ENCODE data around the gene CDH5. TPM values are rescaled to one million over a fixed set of nuclear protein-coding genes. Genes with fewer than 3 reads are reported as not detected.

CDH5 gene
- total and polyA plus RNA-seq, 2 donors = 7.5 to 12.0 TPM

DNA sequence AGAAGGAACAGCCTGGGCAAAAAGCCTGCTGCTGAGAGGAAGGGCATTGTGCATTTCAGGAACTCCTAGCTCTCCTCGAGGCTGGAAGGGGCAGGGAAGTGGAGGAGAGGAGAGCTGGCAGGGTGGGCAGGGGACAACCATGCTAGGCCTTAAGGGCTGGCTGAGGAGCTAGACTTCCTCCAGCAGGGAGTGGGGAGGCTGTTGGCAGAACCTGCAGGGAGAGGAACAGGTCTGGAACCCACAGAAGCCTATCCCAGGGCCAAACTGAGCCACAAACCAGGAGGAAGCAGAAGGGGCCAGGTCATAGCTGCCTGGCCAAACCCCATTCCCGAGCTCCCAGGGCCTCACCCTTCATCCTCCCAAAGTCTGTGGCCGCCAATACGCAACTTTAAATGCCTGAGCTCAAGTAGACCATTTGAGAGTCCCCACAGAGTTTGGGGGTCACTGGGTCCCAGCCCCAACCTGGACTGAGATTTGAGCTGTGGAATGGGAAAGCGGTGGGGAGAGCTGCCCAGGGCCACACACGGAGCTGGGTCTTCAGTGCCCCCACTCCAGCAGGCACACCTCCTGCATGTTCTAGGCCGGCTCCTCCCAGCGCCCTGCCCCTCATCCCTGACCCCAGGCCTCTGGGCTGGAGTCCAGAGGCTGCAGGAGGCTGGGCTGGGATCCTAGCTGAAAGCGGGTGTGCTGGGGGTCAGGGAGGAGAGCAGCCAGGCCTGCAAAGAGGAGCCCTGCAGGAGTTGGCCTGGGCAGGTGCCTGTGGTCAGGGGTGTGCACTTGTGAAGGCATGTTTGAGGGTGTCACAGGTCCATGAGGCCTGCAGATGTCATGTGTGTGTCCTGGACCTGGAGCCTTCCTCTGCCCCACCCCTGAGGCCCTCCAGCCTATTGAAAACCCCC lies 4.5 kb downstream of the CDH5 start:
- no peak overlapping the region for H3K4me3 ChIP-seq (ENCODE audit: low read length in 2 of 2)
- 85% methylated on average over 9 of the region's 9 CpGs for WGBS
- H3K36me3 ChIP-seq (ENCODE audit: control insufficient read depth in 2 of 2, insufficient read depth in 2 of 2, low read length in 1 of 2) = no peaks in the 10 kb centered on the region
- peaks cover 0 to 2% of the 10 kb centered on the region in 2 donors for H3K27me3 ChIP-seq (ENCODE audit: control insufficient read depth in 2 of 2, insufficient read depth in 1 of 2, low read length in 1 of 2)
- H3K27ac ChIP-seq (ENCODE audit: low read depth in 1 of 2, low read length in 1 of 2) = no peak overlapping the region
- no peak for DNase-seq (ENCODE audit: low read depth in 6 of 9, low spot score in 9 of 9)
- no peaks in the 10 kb centered on the region for H3K4me1 ChIP-seq (ENCODE audit: control insufficient read depth in 2 of 2, insufficient read depth in 2 of 2, low read length in 2 of 2)
- H3K9me3 ChIP-seq (ENCODE audit: control insufficient read depth in 2 of 2, insufficient read depth in 1 of 2, low read length in 1 of 2) = no peaks in the 10 kb centered on the region

DNA sequence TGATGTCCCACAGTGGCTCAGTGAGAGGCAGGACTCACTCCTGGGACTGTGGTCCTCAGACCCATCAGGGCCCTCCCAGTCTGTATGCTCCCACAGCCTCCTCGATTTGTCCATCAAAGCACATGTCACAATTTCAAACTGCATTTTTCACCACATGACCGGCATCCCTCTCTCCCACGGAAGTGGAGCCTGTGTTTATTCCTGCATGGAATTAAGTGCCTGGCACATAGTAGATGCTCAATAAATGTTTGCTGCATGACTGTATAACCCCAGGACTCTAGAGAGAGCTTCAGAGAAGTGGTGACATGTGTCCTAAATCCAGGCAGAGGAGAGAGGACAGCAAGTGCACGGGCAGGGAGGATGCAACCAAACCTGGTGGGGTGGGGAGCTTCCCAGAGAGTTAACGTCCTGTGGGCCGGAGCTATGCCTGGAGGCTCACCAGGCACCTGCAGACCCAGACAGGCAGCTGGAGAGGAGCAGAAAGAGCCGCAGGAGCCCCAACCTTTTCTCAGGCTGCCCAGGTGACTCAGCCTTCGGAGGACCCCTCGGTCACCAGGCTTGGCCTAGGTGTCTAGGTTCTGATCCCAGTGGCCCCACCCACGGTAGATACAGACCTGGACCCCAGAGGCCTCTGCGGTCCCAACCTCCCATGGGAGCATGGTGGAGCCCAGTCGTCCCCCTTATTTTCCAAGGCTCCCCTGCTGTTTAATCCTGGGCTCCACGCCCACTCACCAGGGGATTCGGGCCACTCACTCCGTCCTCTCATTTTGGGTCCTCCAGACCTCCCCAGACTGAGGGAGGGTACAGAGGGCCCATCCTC lies 5.8 kb downstream of the CDH5 start:
- WGBS = 97% methylated on average over 15 of the region's 15 CpGs
- H3K4me3 ChIP-seq (ENCODE audit: low read length in 2 of 2) = no peak overlapping the region
- no peak overlapping the region for H3K27ac ChIP-seq (ENCODE audit: low read depth in 1 of 2, low read length in 1 of 2)
- H3K27me3 ChIP-seq (ENCODE audit: control insufficient read depth in 2 of 2, insufficient read depth in 1 of 2, low read length in 1 of 2) = peaks cover 0 to 2% of the 10 kb centered on the region in 2 donors
- no peaks in the 10 kb centered on the region for H3K4me1 ChIP-seq (ENCODE audit: control insufficient read depth in 2 of 2, insufficient read depth in 2 of 2, low read length in 2 of 2)
- DNase-seq (ENCODE audit: low read depth in 6 of 9, low spot score in 9 of 9) = no peak
- H3K36me3 ChIP-seq (ENCODE audit: control insufficient read depth in 2 of 2, insufficient read depth in 2 of 2, low read length in 1 of 2) = no peaks in the 10 kb centered on the region
- H3K9me3 ChIP-seq (ENCODE audit: control insufficient read depth in 2 of 2, insufficient read depth in 1 of 2, low read length in 1 of 2) = no peaks in the 10 kb centered on the region

DNA sequence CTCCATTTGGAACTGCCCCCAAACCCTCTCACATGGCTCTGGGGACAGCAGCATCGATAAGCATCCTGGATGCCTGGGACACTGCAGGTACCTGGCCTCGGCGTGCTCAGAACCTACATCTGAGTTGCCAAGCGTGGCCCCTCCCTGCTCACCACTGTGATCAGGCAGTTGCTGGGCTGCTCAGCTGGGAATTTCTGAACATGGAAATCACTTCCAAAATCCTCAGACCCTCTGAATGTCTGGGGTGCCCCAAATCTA lies 6.3 kb downstream of the CDH5 start:
- Histone ChIP-seq H3K4me3 (ENCODE audit: low read length in 2 of 2) (no peak overlapping the region), H3K27me3 (ENCODE audit: control insufficient read depth in 2 of 2, insufficient read depth in 1 of 2, low read length in 1 of 2) (peaks cover 0 to 2% of the 10 kb centered on the region in 2 donors), H3K4me1 (ENCODE audit: control insufficient read depth in 2 of 2, insufficient read depth in 2 of 2, low read length in 2 of 2) (no peaks in the 10 kb centered on the region), H3K36me3 (ENCODE audit: control insufficient read depth in 2 of 2, insufficient read depth in 2 of 2, low read length in 1 of 2) (no peaks in the 10 kb centered on the region), H3K9me3 (ENCODE audit: control insufficient read depth in 2 of 2, insufficient read depth in 1 of 2, low read length in 1 of 2) (no peaks in the 10 kb centered on the region), H3K27ac (ENCODE audit: low read depth in 1 of 2, low read length in 1 of 2) (no peak overlapping the region)
- WGBS = 97% methylated on average over 4 of the region's 4 CpGs
- DNase-seq (ENCODE audit: low read depth in 6 of 9, low spot score in 9 of 9) = no peak

DNA sequence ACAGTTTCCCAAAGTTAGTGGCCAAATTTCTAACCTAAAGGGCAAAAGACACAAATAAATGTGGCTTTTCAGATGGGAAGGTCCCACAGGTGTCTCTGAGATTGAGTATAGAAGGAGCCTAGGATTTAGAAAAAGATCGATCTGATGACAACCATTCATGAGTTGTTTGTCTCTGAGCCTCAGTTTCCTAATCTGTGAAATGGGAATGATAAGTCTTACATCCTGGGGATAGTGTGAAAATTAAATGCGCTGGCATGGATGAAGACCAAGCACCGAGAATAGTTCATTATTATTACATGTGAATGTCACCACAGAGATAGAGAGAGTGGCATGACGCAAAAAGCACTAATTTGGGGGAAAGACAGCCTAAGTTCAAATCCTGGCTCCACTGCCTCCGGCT lies 7.2 kb downstream of the CDH5 start:
- 96% methylated on average over 5 of the region's 5 CpGs for WGBS
- H3K4me3 ChIP-seq (ENCODE audit: low read length in 2 of 2) = no peak overlapping the region
- H3K4me1 ChIP-seq (ENCODE audit: control insufficient read depth in 2 of 2, insufficient read depth in 2 of 2, low read length in 2 of 2) = no peaks in the 10 kb centered on the region
- no peak for DNase-seq (ENCODE audit: low read depth in 6 of 9, low spot score in 9 of 9)
- no peak overlapping the region for H3K27ac ChIP-seq (ENCODE audit: low read depth in 1 of 2, low read length in 1 of 2)
- H3K27me3 ChIP-seq (ENCODE audit: control insufficient read depth in 2 of 2, insufficient read depth in 1 of 2, low read length in 1 of 2) = peaks cover 0 to 2% of the 10 kb centered on the region in 2 donors
- H3K9me3 ChIP-seq (ENCODE audit: control insufficient read depth in 2 of 2, insufficient read depth in 1 of 2, low read length in 1 of 2) = no peaks in the 10 kb centered on the region
- no peaks in the 10 kb centered on the region for H3K36me3 ChIP-seq (ENCODE audit: control insufficient read depth in 2 of 2, insufficient read depth in 2 of 2, low read length in 1 of 2)

DNA sequence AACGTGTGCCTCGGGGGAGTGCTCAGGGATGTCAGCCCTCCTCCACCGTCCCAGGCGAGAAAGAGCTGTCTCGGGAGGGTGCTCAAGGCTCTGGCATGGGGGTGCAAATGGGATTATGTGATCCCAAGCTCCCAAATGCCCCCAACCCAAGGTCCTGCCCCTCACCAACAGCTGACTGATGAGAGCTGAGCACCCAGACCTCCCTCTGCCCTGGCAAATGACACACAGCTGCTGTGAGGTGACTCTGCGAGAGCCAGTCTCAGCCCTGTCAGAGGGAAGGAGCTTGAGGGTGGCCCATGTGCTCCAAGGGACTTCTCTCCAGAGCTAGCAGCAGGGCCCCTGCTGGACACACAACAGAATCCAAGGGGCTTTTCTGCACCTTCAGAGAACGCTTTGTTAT lies 7.7 kb downstream of the CDH5 start:
- Histone ChIP-seq H3K27ac (ENCODE audit: low read depth in 1 of 2, low read length in 1 of 2) (no peak overlapping the region), H3K4me1 (ENCODE audit: control insufficient read depth in 2 of 2, insufficient read depth in 2 of 2, low read length in 2 of 2) (no peaks in the 10 kb centered on the region), H3K4me3 (ENCODE audit: low read length in 2 of 2) (no peak overlapping the region), H3K9me3 (ENCODE audit: control insufficient read depth in 2 of 2, insufficient read depth in 1 of 2, low read length in 1 of 2) (no peaks in the 10 kb centered on the region), H3K27me3 (ENCODE audit: control insufficient read depth in 2 of 2, insufficient read depth in 1 of 2, low read length in 1 of 2) (peaks cover 0 to 2% of the 10 kb centered on the region in 2 donors), H3K36me3 (ENCODE audit: control insufficient read depth in 2 of 2, insufficient read depth in 2 of 2, low read length in 1 of 2) (no peaks in the 10 kb centered on the region)
- DNase-seq (ENCODE audit: low read depth in 6 of 9, low spot score in 9 of 9) = no peak
- WGBS = 97% methylated on average over 7 of the region's 7 CpGs

DNA sequence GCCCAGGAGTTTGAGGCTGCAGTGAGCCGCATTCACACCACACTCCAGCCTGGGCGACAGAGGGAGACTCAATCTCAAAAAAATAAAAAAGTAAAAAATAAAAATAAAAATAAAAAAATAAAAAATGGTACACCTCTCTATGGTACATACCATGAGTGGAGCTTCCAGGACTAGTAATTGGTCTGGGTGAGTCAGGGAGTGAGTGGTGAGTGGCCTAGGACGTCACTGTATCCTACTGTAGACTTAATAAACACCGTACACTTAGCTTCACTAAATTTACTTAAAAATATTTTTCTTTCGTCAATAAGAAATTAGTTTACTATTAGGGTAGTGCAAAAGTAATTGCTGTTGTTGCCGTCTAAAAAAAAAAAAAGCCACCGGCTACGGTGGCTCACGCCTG lies 9.0 kb downstream of the CDH5 start:
- Histone ChIP-seq H3K9me3 (ENCODE audit: control insufficient read depth in 2 of 2, insufficient read depth in 1 of 2, low read length in 1 of 2) (no peaks in the 10 kb centered on the region), H3K4me1 (ENCODE audit: control insufficient read depth in 2 of 2, insufficient read depth in 2 of 2, low read length in 2 of 2) (no peaks in the 10 kb centered on the region), H3K27me3 (ENCODE audit: control insufficient read depth in 2 of 2, insufficient read depth in 1 of 2, low read length in 1 of 2) (peaks cover 0 to 2% of the 10 kb centered on the region in 2 donors), H3K27ac (ENCODE audit: low read depth in 1 of 2, low read length in 1 of 2) (no peak overlapping the region), H3K4me3 (ENCODE audit: low read length in 2 of 2) (no peak overlapping the region), H3K36me3 (ENCODE audit: control insufficient read depth in 2 of 2, insufficient read depth in 2 of 2, low read length in 1 of 2) (no peaks in the 10 kb centered on the region)
- 95% methylated on average over 9 of the region's 9 CpGs for WGBS
- DNase-seq (ENCODE audit: low read depth in 6 of 9, low spot score in 9 of 9) = no peak

DNA sequence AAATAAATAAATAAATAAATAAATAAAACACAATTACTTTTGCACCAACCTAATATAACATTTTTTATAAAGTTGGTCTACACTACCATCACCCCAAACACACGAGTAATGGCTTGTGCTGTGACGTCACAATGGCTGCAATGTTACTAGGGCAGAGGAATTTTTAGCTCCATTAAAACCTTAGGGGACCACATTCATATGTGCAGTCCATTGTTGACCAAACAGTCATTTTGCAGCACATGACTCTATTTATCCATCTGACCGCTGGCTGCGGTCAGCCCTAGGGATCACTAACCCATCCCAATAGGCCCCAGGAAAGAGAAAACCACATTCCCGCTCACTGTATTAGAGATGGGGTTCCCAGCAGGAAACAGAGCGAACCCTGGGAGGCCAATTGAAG lies 9.6 kb downstream of the CDH5 start:
- DNase-seq (ENCODE audit: low read depth in 6 of 9, low spot score in 9 of 9) = no peak
- no peaks in the 10 kb centered on the region for H3K4me1 ChIP-seq (ENCODE audit: control insufficient read depth in 2 of 2, insufficient read depth in 2 of 2, low read length in 2 of 2)
- no peaks in the 10 kb centered on the region for H3K36me3 ChIP-seq (ENCODE audit: control insufficient read depth in 2 of 2, insufficient read depth in 2 of 2, low read length in 1 of 2)
- H3K27me3 ChIP-seq (ENCODE audit: control insufficient read depth in 2 of 2, insufficient read depth in 1 of 2, low read length in 1 of 2) = peaks cover 0 to 2% of the 10 kb centered on the region in 2 donors
- H3K4me3 ChIP-seq (ENCODE audit: low read length in 2 of 2) = no peak overlapping the region
- no peaks in the 10 kb centered on the region for H3K9me3 ChIP-seq (ENCODE audit: control insufficient read depth in 2 of 2, insufficient read depth in 1 of 2, low read length in 1 of 2)
- WGBS = 95% methylated on average over 6 of the region's 6 CpGs
- no peak overlapping the region for H3K27ac ChIP-seq (ENCODE audit: low read depth in 1 of 2, low read length in 1 of 2)

DNA sequence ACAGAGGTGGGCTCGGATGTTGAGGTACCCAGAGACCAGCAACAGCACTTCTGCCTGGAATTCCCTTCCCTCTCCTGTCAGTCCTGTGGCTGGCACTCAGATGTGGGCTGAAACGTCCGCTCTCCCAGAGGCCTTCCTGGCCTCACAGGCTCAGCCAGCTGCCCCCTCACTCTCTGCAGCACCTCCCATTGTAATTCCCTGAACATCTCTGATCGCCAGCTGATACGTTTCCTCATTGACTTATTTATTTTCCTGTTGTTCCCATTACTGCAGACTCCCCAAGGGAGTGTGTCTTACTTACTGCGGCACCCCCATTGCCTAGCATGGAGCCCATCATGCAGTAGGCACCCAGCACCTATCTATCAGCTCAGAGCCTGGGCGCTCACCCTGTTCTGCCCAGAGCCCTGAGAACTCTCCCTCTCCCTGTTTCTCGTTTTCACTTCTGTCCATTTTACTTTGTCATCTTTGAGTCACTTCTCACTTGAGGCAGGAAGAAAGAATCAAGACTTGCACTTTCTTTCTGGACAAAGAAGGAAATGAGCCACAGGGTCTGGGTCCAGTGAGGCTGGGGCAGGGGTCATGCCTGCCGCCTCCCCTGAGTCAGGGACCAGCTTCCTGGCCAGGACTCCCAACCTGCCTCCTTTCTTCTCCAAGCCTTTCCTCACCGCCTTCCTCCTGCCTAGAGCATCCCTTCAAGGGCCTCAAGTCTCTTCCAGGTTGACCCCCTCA lies 10.2 kb downstream of the CDH5 start:
- no peaks in the 10 kb centered on the region for H3K4me1 ChIP-seq (ENCODE audit: control insufficient read depth in 2 of 2, insufficient read depth in 2 of 2, low read length in 2 of 2)
- H3K9me3 ChIP-seq (ENCODE audit: control insufficient read depth in 2 of 2, insufficient read depth in 1 of 2, low read length in 1 of 2) = no peaks in the 10 kb centered on the region
- peaks cover 0 to 2% of the 10 kb centered on the region in 2 donors for H3K27me3 ChIP-seq (ENCODE audit: control insufficient read depth in 2 of 2, insufficient read depth in 1 of 2, low read length in 1 of 2)
- no peak overlapping the region for H3K4me3 ChIP-seq (ENCODE audit: low read length in 2 of 2)
- H3K27ac ChIP-seq (ENCODE audit: low read depth in 1 of 2, low read length in 1 of 2) = no peak overlapping the region
- no peak for DNase-seq (ENCODE audit: low read depth in 6 of 9, low spot score in 9 of 9)
- WGBS = 93% methylated on average over 10 of the region's 10 CpGs
- H3K36me3 ChIP-seq (ENCODE audit: control insufficient read depth in 2 of 2, insufficient read depth in 2 of 2, low read length in 1 of 2) = no peaks in the 10 kb centered on the region

DNA sequence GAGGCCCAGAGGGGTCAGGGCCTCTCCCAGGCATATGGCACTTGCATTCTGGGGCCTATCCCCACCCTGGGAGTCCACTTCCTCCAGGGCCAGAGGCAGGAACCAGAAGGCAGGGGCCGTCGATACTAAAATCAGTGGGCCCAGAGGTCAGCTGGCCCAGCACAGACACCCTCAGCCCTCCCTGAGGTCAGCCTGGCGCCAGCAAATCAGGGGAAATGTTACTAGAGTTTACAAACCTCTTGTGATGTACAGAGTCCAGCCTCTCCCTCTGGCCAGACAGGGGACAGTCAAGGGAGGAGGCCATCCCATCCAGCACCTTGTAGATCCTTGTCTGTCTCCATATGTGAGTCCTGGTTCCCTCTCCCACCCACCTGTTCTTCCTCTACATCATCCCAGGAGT lies 10.8 kb downstream of the CDH5 start:
- 94% methylated on average over 3 of the region's 3 CpGs for WGBS
- no peak for DNase-seq (ENCODE audit: low read depth in 6 of 9, low spot score in 9 of 9)
- H3K4me3 ChIP-seq (ENCODE audit: low read length in 2 of 2) = no peak overlapping the region
- H3K27me3 ChIP-seq (ENCODE audit: control insufficient read depth in 2 of 2, insufficient read depth in 1 of 2, low read length in 1 of 2) = peaks cover 0 to 2% of the 10 kb centered on the region in 2 donors
- H3K4me1 ChIP-seq (ENCODE audit: control insufficient read depth in 2 of 2, insufficient read depth in 2 of 2, low read length in 2 of 2) = no peaks in the 10 kb centered on the region
- H3K27ac ChIP-seq (ENCODE audit: low read depth in 1 of 2, low read length in 1 of 2) = no peak overlapping the region
- H3K9me3 ChIP-seq (ENCODE audit: control insufficient read depth in 2 of 2, insufficient read depth in 1 of 2, low read length in 1 of 2) = no peaks in the 10 kb centered on the region
- H3K36me3 ChIP-seq (ENCODE audit: control insufficient read depth in 2 of 2, insufficient read depth in 2 of 2, low read length in 1 of 2) = no peaks in the 10 kb centered on the region

Measured in thymus (tissue), 11 donors.